OCI-M2 (cell line): ENCODE data around the gene GOLM1.

Experiments
- DNase-seq: peaks from one replicate; lab custom pipeline; 2025; ENCODE audit not compliant: unreplicated experiment; lab: John Stamatoyannopoulos, UW

Gene GOLM1

DNA sequence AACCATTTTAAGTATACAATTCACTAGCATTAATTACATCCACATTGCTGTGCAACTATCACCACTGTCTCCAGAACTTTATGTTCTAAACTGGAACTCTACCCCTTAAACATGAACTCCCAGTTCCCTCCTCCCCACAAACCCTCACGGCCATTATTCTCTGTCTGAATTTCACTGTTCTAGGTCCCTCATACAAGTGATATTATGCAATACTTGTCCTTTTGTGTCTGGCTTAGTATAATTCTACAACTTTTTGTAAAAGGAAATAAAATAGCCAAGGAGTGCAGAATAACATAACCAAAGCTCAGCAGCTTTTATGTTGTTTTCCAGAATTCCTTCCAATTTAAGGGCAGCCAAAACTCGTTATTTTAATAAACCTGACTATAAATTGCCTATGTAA, 105.2 kb downstream of the GOLM1 start:
- DNase-seq = no peak

GRCh38 chr9:85987236-85987635, 112.1 kb downstream of the GOLM1 start:
- no peak for DNase-seq

DNA sequence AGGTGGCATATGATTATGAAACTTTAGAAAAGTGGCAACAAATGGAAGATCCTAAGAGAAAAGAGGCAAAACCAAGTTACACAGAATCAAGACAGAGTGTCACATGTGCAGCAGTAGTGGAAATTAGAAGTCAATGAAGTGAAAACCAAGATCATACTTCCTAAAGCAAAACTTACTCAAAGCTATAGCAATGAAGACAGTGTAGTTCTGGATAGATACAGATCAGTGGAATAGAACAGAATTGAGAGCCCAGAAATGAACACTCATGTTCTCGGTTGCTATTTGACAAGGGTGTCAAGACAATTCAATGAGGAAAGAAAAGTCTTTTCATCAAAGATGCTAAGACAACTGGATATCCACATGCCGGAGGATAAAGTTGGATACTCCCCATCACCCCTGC, 114.9 kb downstream of the GOLM1 start:
- DNase-seq = no peak

- DNase-seq = no peak
Observed at GRCh38 chr9:85981369-85981768, 118.0 kb downstream of the GOLM1 start.

DNA sequence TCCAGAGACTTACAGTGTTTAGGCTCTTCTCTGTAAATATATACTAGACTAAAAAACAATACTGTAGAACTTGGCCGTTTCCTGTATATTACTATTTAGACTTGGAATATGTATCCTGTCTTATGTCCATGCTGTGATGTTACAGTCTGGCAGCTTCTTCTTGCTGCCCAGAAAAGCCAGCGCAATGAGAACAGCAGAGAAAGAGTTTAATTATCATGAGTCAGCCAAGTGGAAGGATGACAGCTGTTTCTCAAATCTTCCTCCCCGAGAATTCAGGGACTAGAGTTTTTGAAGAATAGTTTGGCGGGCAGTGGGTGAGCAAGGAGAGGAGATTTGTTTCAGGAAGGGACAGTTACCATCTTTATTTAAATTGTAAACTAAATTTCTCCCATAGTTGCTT, 120.9 kb downstream of the GOLM1 start:
- no peak for DNase-seq
